K562 (cell line): Measurements from ENCODE around the gene PARD6B. TPM values are rescaled to one million over a fixed set of nuclear protein-coding genes. Genes with fewer than 3 reads are reported as not detected.

Experiments used
- ATAC-seq: fragments of 200-7000 bp; cut with Tn5 transposase; 3 replicates; pipeline ENCODE4 v1.9.1; 2020; ENCODE audit warnings: moderate library complexity
- BruUV-seq: library from RNA; stranded (reverse); fragments of 400-500 nt; replicated peaks from 2 replicates; lab custom pipeline; 2021; lab: Mats Ljungman, UMichigan
- CTCF ChIA-PET: fragments of 300-600 bp; formaldehyde crosslinking; extraction: SDS; loops from one replicate; lab custom pipeline; 2021; ENCODE audit warnings: low intra/inter-chr PET ratio; lab: Yijun Ruan, JAX
- POLR2A ChIA-PET: fragments of 300-600, 350-650 bp; sonication (Branson Sonifier 250); formaldehyde crosslinking; extraction: SDS; loops from one replicate; lab custom pipeline; 2021; ENCODE audit warnings: antibody characterized with exemption, inconsistent platforms; lab: Yijun Ruan, JAX
- DNase-seq, 4 experiments: peaks; one replicate each; pipeline versions ENCODE4 v3.0.0 to v3.0.0-alpha.2; 2011 to 2018; ENCODE audit warnings: low spot score in 3 of 4, mixed read lengths in 3 of 4; ENCODE audit errors: extremely low read depth in 1 of 4
- FAIRE-seq: peaks from 2 replicates; lab custom pipeline; 2011; peaks lifted over from hg19 to GRCh38; lab: Jason Lieb, UNC
- H2AFZ ChIP-seq: 2 replicates; pipeline ENCODE4 v1.6.0; 2011; ENCODE audit warnings: low read depth, low read length, control low read depth, inconsistent platforms
- H3K27ac ChIP-seq: fragments of 200-600 bp; 3 replicates; pipeline ENCODE4 v1.8.0; 2011; ENCODE audit warnings: low read depth, mild to moderate bottlenecking, control low read depth, inconsistent platforms, low read length, moderate library complexity, mixed read lengths; ENCODE audit errors: extremely low read depth
- H3K27me3 ChIP-seq, 2 experiments: fragments of 300-600 bp in 1 of 2; 2 replicates in 1 of 2; 3 replicates in 1 of 2; pipeline versions ENCODE4 v1.6.0 to v1.8.0; 2011; ENCODE audit warnings: inconsistent platforms in 2 of 2, low read length in 2 of 2, mild to moderate bottlenecking in 1 of 2, mixed read lengths in 1 of 2, moderate library complexity in 1 of 2; ENCODE audit not compliant: control insufficient read depth in 2 of 2, insufficient read depth in 2 of 2
- H3K36me3 ChIP-seq: fragments of 300-600 bp; 3 replicates; pipeline ENCODE4 v1.8.0; 2011; ENCODE audit warnings: mild to moderate bottlenecking, low read length, inconsistent platforms; ENCODE audit not compliant: control insufficient read depth, insufficient read depth
- H3K4me1 ChIP-seq, 2 experiments: fragments of 200-600 bp in 1 of 2; replicated peaks in 1 of 2; 2 replicates in 1 of 2; 3 replicates in 1 of 2; pipeline versions ENCODE4 v1.5.1 to v1.8.0; 2011; ENCODE audit warnings: inconsistent platforms in 2 of 2, low read length in 2 of 2, mild to moderate bottlenecking in 1 of 2, mixed read lengths in 1 of 2, moderate library complexity in 1 of 2; ENCODE audit not compliant: control insufficient read depth in 2 of 2, insufficient read depth in 2 of 2
- H3K4me2 ChIP-seq: 2 replicates; pipeline ENCODE4 v1.6.1; 2011; ENCODE audit warnings: low read length, control low read depth, inconsistent platforms, mixed read lengths; ENCODE audit not compliant: insufficient read depth
- H3K4me3 ChIP-seq: fragments of 200-600 bp; sonication (generic), shearing (Covaris generic); 2 replicates; pipeline ENCODE4 v1.5.1; 2016; ENCODE audit warnings: control low read depth, inconsistent platforms
- H3K79me2 ChIP-seq: fragments of 200-600 bp; 3 replicates; pipeline ENCODE4 v1.8.0; 2011; ENCODE audit warnings: low read length, inconsistent platforms; ENCODE audit not compliant: control insufficient read depth, insufficient read depth
- H3K9ac ChIP-seq, 2 experiments: 2 replicates each; pipeline versions ENCODE4 v1.6.0 to v1.6.1; 2011; ENCODE audit warnings: low read depth in 2 of 2, low read length in 2 of 2, control low read depth in 1 of 2, inconsistent platforms in 1 of 2, mild to moderate bottlenecking in 1 of 2, mixed read lengths in 1 of 2; ENCODE audit not compliant: insufficient read depth in 1 of 2
- H3K9me1 ChIP-seq: one replicate; pipeline ENCODE4 v1.6.0; 2011; ENCODE audit warnings: inconsistent platforms, mild to moderate bottlenecking, low read length, moderate library complexity; ENCODE audit not compliant: control insufficient read depth, insufficient read depth
- H3K9me3 ChIP-seq: replicated peaks from 2 replicates; pipeline ENCODE4 v1.5.1; 2011; ENCODE audit warnings: low read depth, low read length, inconsistent platforms; ENCODE audit not compliant: control insufficient read depth, insufficient read depth
- H4K20me1 ChIP-seq: replicated peaks from 2 replicates; pipeline ENCODE4 v1.6.1; 2011; ENCODE audit warnings: low read length, inconsistent platforms, mixed read lengths; ENCODE audit not compliant: control insufficient read depth, insufficient read depth
- BCLAF1 ChIP-seq, 2 experiments: fragments of 450-650 bp in 1 of 2; IDR thresholded peaks; 2 replicates each; pipeline ENCODE4 v1.6.1; 2011 to 2017; ENCODE audit warnings: low read depth in 2 of 2, antibody characterized with exemption in 1 of 2, borderline replicate concordance in 1 of 2, low read length in 1 of 2, mild to moderate bottlenecking in 1 of 2, mixed read lengths in 1 of 2; ENCODE audit not compliant: control insufficient read depth in 1 of 2
- HINFP ChIP-seq: fragments of 450-650 bp; conservative IDR thresholded peaks from 2 replicates; pipeline ENCODE4 v1.6.1; 2016; ENCODE audit warnings: missing genetic modification characterization, low read depth, mild to moderate bottlenecking, control low read depth, missing compliant biosample characterization
- HLTF ChIP-seq: fragments of 450-650 bp; IDR thresholded peaks from 2 replicates; pipeline ENCODE4 v1.6.1; 2016
- KLF1 ChIP-seq: fragments of 450-650 bp; IDR thresholded peaks from 2 replicates; pipeline ENCODE4 v1.6.1; 2016; ENCODE audit warnings: missing genetic modification characterization, missing compliant biosample characterization
- PTTG1 ChIP-seq: fragments of 450-650 bp; IDR thresholded peaks from 2 replicates; pipeline ENCODE4 v1.6.1; 2016; ENCODE audit warnings: low read depth, mild to moderate bottlenecking, missing genetic modification characterization, missing compliant biosample characterization
- TEAD4 ChIP-seq, 2 experiments: sonication (generic) in 1 of 2; formaldehyde crosslinking in 1 of 2; IDR thresholded peaks; 2 replicates each; pipeline versions ENCODE4 v1.6.1 to v1.8.0; 2012 to 2022; ENCODE audit warnings: borderline replicate concordance in 1 of 2, inconsistent platforms in 1 of 2, low read length in 1 of 2, mild to moderate bottlenecking in 1 of 2, missing genetic modification reagents in 1 of 2
- ZNF134 ChIP-seq: fragments of 250-450 bp; sonication (Bioruptor Pico); conservative IDR thresholded peaks from 2 replicates; pipeline ENCODE4 v1.4.0; 2020
- ZNF592 ChIP-seq: fragments of 450-650 bp; IDR thresholded peaks from 2 replicates; pipeline ENCODE4 v1.6.1; 2017; ENCODE audit warnings: antibody characterized with exemption, mild to moderate bottlenecking
- WGBS: fragments of 100-300 bp; shearing (Covaris generic); methylation state at CpG from one replicate; pipeline ENCODE4 v1.1.6; 2016; ENCODE audit warnings: low coverage, mixed read lengths; ENCODE audit not compliant: insufficient coverage; ENCODE audit errors: missing lambda C conversion rate; 5-methylcytosine and 5-hydroxymethylcytosine counted together
- in situ Hi-C: fragments of 300-500 bp; cut with MboI; formaldehyde crosslinking; loops from 4 replicates; pipeline ENCODE4 v1.15.0; 2018; ENCODE audit warnings: inconsistent platforms, mixed read lengths
- intact Hi-C: fragments of 100-400 bp; cut with micrococcal nuclease; formaldehyde crosslinking; loops from 2 replicates; pipeline ENCODE4 v1.14.2; 2022
- polyA plus RNA-seq, 8 experiments: library from polyadenylated mRNA; depleted of rRNA in 4 of 8; stranded (reverse) in 5 of 8; unstranded in 3 of 8; fragments of >200 nt; fragmentation: Nextera tagmentation in 2 of 8; fragmentation: Illumina TruSeq in 1 of 8; extraction: Ambion mirVana in 2 of 8; extraction: Trizol in 1 of 8; gene quantifications; 2 replicates each; pipeline versions ENCODE4 v1.2.1 to v1.2.3, GENCODE V29; 2011 to 2014; ENCODE audit warnings: inconsistent platforms in 1 of 8, missing spikeins in 1 of 8
- total RNA-seq, 7 experiments: library from RNA; depleted of rRNA in 6 of 7; stranded (reverse); fragments of >200 nt in 6 of 7; fragmentation: Illumina TruSeq in 2 of 7; extraction: Trizol in 2 of 7; gene quantifications; 2 replicates each; pipeline versions ENCODE4 v1.2.1 to v1.2.3, GENCODE V29; 2011 to 2021; ENCODE audit warnings: low replicate concordance in 1 of 7

The PARD6B gene
- total and polyA plus RNA-seq, 9 of the 15 experiments (the other 6 are each of a cell fraction or from before 2014, with no cell fraction given): 1.7 to 12.3 (median 5.5) TPM

- Histone ChIP-seq H2AFZ (0 out of 2 replicates have a peak overlapping the region, but pooled peaks have one; percentile 10), H3K4me1 (peaks cover 2 to 3% of the 10 kb centered on the region in 2 experiments; a peak in 3 of 5 replicates), H3K9me1 (no peaks in the 10 kb centered on the region), H4K20me1 (no peaks in the 10 kb centered on the region), H3K4me2 (no peak overlapping the region), H3K9ac (no peak overlapping the region; a peak in 1 of 4 replicates), H3K27me3 (no peaks in the 10 kb centered on the region), H3K36me3 (no peaks in the 10 kb centered on the region), H3K4me3 (no peak overlapping the region), H3K79me2 (no peaks in the 10 kb centered on the region), H3K9me3 (no peaks in the 10 kb centered on the region), H3K27ac (no peak overlapping the region)
- in situ Hi-C loops (no loop called here), intact Hi-C loops (no loop called here)
- ChIA-PET POLR2A (interaction anchor here (0.6 kb wide), 1 partner anchor 593 kb away, joined by 3 read pairs; the partner anchor contains the start of gene CEBPB), CTCF (no interaction called here)
- DNase-seq (no peak), FAIRE-seq (no peak), ATAC-seq (no peak)
- WGBS: 90% methylated on average over 2 of the region's 2 CpGs
- BruUV-seq: no TSS peak
- TF ChIP-seq BCLAF1 (IDR thresholded peaks at IDR 0.05; ENCODE audit: borderline replicate concordance in 1 of 2, control insufficient read depth in 1 of 2, low read depth in 2 of 2, low read length in 1 of 2): peak in 1 of 2 experiments; percentile 25; a peak in 1 of 4 replicates
- no peak for TF ChIP-seq TEAD4 (IDR thresholded peaks at IDR 0.05; ENCODE audit: low read length)
- no peak for TF ChIP-seq TEAD4 (CRISPR knock-in tag; IDR thresholded peaks at IDR 0.05; ENCODE audit: borderline replicate concordance)
- TF ChIP-seq KLF1 (tag): no peak
- no peak for TF ChIP-seq ZNF592
- TF ChIP-seq HINFP (tag): no peak
- TF ChIP-seq PTTG1 (tag): no peak
- TF ChIP-seq HLTF: no peak
- TF ChIP-seq ZNF134 (CRISPR knock-in tag): peak; percentile 69
Observed at GRCh38 chr20:50783390-50783789, 52.0 kb downstream of the PARD6B start.
